Activated gamma-delta T cell (primary cell): ENCODE data around the gene CCDC63.
"Not testable (repeated sequence)": the region's sequence is repeated elsewhere in the genome, so short reads cannot be mapped to it uniquely, and the experiment has no call there.

Source experiments
- DNase-seq: peaks from one replicate; lab custom pipeline; 2025; lab: John Stamatoyannopoulos, UW

CCDC63 gene

GRCh38 chr12:110923192-110923591 is 76.4 kb downstream of the CCDC63 start:
- DNase-seq, result no peak

DNA sequence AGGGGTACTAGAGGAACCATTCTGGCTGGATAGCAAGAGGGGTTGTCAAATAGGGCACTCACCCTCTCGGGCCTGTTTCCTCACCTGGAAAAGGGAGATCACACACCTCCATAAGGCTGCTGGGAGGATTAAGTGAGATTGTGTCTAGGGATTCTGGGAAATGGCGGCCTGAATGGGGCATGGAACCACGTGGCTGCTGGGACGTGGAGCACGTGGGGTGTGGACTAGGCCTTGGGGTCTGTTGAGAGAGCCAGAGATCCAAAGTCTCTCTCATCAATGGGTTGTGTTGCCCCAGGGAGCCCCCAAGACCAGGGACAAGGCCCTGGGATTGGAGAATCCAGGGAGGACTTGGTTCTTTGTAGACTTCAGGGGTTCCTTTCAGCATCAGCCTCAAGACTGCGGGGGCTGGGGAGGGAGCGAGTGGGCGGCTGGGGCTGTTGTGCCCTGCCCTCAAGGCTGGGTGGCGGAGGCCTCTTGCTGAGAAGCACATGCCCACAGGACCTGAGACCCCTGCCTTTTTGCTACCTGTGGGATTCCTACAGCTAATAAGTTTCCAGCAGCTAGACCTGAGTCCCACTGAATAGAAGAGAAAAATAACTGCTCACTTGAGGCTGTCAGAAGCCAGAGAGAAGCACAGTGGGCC is 77.0 kb downstream of the CCDC63 start:
- DNase-seq, result no peak

DNA sequence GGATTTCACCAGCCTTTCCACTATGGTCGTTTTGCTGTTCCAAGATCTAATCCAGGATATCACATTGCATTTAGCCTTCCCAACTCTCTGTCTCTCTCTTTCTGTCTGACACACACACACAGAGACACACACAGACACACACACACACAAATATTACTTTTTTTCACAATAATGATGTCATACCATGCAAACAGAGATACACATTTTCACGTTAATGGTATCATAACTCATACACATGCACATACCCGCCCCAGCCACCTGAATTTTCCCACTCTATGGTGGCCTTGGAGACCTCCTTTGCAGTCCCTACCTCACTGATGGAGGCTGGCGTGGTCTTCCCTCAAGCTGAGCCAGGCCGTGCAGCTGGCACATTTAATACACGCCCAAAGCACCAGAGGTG is 80.8 kb downstream of the CCDC63 start:
- DNase-seq, result no peak

GRCh38 chr12:110928700-110929099 is 81.9 kb downstream of the CCDC63 start:
- no peak for DNase-seq

- DNase-seq, result no peak
These were observed 83.0 kb downstream of the CCDC63 start for GRCh38 chr12:110929818-110930217.

GRCh38 chr12:110930348-110931314 is 83.8 kb downstream of the CCDC63 start:
- no peak for DNase-seq

DNA sequence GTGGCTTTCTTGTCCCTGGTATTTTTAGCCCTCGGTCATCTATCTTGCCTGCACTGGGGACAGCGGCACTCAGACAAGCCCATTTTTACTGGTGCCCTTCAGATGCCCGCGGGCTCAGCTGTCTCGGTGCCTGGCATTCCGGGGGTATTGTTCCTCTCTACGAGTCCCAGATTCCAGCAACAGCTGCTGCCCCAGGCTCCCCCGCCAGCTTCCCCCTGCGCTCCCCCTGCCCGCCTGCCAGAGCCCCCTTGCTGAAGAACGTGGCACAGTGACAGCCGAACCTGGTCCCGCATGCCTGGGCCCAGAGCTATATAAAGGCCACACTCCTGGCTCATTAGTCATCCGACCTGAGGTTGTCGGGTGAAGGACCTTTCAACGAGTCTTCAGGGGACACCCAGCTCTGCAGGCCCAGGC is 84.5 kb downstream of the CCDC63 start:
- no peak for DNase-seq

DNA sequence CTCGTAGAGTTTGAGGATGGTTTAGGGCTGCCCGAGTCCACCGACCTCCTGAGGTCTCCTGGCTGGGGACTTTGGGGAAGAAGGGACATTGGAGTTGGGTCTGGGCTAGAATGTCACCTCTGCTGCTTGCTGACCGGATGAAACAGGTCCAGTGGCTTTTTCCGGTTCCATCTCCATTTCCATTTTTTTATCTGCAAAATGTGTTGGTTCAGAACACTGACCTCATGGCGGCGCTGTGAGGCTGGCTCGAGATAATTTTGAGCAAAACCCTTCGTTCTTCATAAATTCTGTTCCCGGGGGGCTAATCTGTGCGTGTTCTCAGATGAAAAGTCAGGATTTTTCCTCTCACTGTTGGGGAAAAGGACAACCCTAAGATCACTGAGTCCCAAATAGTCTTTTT is 85.3 kb downstream of the CCDC63 start:
- DNase-seq, result no peak

GRCh38 chr12:110933326-110933974 is 86.7 kb downstream of the CCDC63 start:
- no peak for DNase-seq

- DNase-seq, result no peak
These were observed 87.5 kb downstream of the CCDC63 start for GRCh38 chr12:110934093-110934852.

- no peak for DNase-seq
These were observed 88.8 kb downstream of the CCDC63 start for GRCh38 chr12:110935588-110935987.

GRCh38 chr12:110936367-110937103 is 89.7 kb downstream of the CCDC63 start:
- no peak for DNase-seq

- DNase-seq, result no peak
These were observed 90.4 kb downstream of the CCDC63 start for GRCh38 chr12:110937104-110937641.

DNA sequence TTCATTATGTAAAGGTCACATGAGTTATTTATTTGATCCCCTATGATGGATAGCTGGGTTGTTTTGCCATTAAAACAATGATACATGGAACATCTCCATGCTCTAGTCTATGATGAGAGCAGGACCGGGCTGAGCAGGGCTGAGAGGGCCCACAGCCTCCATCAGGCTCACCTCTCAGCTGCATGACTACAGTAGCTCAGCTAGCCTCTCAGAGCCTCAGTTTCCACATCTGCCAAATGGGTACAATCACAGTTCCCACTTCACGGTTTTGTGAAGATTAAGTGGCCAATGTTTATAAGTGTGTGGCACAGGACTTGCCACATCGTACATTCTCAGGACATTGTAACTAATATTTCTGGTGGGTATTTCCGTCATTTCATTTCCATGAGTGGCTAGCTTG is 93.5 kb downstream of the CCDC63 start:
- no peak for DNase-seq

GRCh38 chr12:110940933-110941332 is 94.1 kb downstream of the CCDC63 start:
- DNase-seq, result no peak

DNA sequence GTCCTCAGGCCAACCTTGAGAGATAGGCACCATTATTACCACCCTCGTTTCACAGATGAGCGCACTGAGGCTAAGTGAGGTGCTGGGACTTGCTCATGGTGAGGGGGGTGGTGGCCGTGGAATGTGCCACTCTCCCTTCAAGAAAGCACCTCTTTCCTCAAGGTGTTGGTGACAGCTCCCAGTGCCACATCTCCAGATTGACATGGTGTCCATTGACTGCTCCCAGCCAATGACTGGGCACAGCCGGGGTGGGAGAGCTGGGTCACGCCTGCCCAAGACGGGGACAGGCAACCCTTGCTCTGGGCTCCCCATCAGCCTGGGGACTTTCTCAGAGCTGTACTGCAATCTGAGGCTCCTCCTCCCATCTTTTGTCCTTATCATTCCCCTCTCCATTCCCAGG is 94.6 kb downstream of the CCDC63 start:
- no peak for DNase-seq

GRCh38 chr12:110943373-110943772 is 96.6 kb downstream of the CCDC63 start:
- no peak for DNase-seq

DNA sequence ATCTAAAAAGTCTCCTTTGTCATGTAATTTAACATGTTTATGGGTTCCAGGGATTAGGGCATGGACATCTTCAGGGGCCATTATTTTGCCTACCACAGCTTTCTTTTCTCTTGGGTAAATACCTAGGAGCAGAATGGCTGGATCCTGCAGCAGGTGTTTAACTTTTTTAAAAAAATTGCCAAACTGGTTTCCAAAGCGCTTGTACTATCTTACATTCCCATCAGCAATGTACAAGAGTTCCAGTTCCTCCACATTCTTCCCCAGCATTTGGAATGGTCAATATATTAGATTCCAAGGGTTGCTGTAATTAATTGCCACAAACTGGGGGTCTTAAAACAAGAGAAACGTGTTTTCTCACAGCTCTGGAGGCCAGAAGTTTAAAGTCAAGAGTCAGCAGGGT is 101.3 kb downstream of the CCDC63 start:
- no peak for DNase-seq

- DNase-seq, result not testable (repeated sequence)
These were observed 103.7 kb downstream of the CCDC63 start for GRCh38 chr12:110950466-110950865.

GRCh38 chr12:110950867-110951266 is 104.1 kb downstream of the CCDC63 start:
- DNase-seq, result not testable (repeated sequence)
